Measurements from ENCODE around the gene KIAA0040. TPM values are rescaled to one million over a fixed set of nuclear protein-coding genes. Genes with fewer than 3 reads are reported as not detected.

Gene KIAA0040
- total RNA-seq, 1 donor from 2014 or later = 5.9 TPM

DNA sequence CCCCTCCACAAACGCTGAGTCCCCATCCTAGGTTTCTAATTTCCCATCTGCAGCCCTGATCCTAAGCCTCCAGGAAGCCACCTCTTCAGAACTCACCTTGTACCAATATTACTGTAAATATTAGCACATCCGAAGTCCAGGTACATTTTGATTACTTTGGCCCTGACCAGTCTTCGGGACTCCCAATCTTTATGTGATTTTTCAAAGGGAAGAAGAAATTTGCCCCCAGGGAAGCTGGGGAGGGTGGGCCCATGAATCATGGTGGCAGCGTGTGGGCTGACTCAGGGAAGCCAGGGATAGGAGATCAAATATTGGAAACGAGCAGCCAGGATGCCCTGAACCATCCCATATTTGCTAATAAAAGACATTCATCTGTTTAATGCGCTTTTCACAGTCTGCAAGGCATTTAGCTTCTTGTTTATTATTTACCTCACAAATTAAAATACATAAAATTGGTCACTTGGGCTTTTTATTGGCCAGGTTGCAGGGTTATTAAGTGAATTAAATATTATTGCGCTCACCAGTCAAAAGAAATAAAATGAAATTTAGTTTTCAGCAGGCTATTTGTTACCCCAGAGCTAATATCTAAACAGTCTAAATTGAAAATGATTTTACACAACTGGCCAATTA, 46.6 kb downstream of the KIAA0040 start:
- DNase-seq (ENCODE audit: low spot score) = no peak
- peak; percentile 75 for ATAC-seq

- no peak for DNase-seq (ENCODE audit: low spot score)
- ATAC-seq = no peak
Observed at GRCh38 chr1:175138579-175138978, 54.0 kb downstream of the KIAA0040 start.

DNA sequence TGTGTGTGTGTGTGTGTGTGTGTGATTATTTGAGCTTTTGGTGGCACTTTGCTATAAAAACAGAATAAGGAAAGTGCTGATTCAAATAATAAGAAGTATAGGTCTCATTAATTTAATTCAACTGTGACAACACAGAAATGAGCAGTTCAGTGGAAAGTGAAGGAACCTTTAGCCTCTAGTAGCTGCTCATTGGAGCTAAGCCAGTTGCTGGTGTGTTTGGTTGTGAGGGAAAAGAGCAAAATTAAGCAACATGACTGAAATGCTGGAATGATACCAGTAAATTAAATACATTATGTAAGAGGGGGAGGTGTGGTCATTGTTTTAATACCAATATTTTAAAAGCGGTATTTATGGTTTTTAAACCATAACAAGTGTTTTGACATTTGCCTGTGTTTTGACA, 55.2 kb downstream of the KIAA0040 start:
- peak; percentile 88 for ATAC-seq

DNA sequence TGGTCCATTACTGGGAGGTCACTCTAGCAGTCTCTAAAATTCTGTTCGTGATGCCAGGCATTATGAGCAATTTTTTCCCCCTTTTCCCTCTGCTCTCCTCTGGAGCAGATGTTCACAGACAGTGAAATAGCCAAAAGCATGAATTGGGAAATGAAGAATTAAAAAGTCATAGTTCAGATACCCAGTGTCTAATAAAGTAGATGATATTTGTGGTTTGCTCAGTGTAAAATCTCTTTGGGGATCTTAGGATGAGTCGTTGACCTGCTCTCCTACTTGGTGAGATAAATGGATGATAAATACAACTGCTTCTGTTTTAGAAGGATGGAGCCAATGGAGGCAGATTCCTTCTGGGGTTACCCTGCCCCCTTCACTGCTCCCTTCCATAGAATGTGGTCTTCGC, 56.3 kb downstream of the KIAA0040 start:
- DNase-seq (ENCODE audit: low spot score) = no peak
- no peak for ATAC-seq

More for the DNA sequence above, 55.2 kb downstream of the KIAA0040 start:
- DNase-seq (ENCODE audit: low spot score) = peak; percentile 78

DNA sequence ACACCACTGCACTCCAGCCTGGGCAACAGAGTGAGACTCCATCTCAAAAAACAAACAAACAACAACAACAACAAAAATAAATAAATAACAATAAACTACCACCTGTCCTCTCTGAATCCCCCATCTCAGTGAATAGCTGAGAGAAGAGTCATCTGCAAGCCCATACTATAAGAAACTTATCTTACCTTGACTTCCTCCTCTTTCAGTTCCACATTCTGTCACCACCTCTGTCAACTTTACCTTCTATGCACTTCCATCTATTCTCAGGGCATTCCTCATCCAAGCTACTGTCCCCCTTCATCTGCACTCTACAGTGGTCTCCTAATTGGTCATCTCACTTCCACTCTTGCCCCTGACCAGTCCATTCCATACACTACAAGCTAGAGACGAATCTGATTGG, 58.1 kb downstream of the KIAA0040 start:
- DNase-seq (ENCODE audit: low spot score) = no peak
- no peak for ATAC-seq

GRCh38 chr1:175133673-175134435, 58.7 kb downstream of the KIAA0040 start:
- no peak for ATAC-seq
- no peak for DNase-seq (ENCODE audit: low spot score)

DNA sequence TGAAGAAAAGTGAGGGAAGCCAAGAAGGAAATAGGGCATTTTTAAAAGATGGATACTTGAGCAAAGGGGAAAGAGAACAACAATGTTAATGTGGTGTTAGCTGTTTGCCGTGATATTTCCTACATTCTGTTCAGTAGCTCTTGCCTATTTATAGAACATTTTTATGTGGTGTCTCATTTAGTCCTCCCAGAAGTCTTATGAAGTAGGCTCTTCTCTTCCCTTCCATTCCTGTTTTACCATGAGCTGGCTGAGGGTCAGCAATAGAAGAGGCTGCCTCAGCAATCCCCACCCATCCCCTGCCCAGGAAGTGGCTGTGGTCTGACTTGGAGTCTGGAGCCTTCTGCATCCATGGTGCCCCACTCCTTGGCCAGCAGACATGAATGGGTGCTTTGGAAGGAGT, 60.1 kb downstream of the KIAA0040 start:
- DNase-seq (ENCODE audit: low spot score) (no peak), ATAC-seq (no peak)

- no peak for ATAC-seq
- DNase-seq (ENCODE audit: low spot score) = no peak
Observed at GRCh38 chr1:175131095-175131494, 61.5 kb downstream of the KIAA0040 start.

DNA sequence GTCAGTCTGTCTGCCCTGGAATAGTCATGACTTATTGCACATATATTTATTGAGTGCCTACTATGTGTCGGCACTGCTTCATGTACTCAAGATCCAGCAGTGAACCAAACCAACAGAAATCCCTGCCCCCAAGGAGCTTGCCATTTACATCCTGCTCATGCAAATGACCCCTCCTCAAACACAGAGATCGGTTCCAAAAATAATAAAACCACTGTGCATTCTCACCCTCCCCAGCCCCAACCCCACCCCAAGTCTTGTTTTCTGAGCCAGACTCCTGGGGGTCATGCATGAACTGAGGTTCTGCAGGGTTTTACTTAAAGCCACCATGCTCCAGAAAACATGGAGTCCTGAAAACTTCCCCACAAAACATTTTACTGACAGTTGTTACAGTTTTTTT, 61.9 kb downstream of the KIAA0040 start:
- ATAC-seq = no peak

GRCh38 chr1:175129997-175130648, 62.5 kb downstream of the KIAA0040 start:
- ATAC-seq (no peak), DNase-seq (ENCODE audit: low spot score) (no peak)

More for the DNA sequence above, 61.9 kb downstream of the KIAA0040 start:
- no peak for DNase-seq (ENCODE audit: low spot score)

GRCh38 chr1:175129644-175129996, 63.0 kb downstream of the KIAA0040 start:
- DNase-seq (ENCODE audit: low spot score) (peak; percentile 59), ATAC-seq (peak; percentile 66)

GRCh38 chr1:175129182-175129581, 63.4 kb downstream of the KIAA0040 start:
- DNase-seq (ENCODE audit: low spot score) = no peak
- ATAC-seq = no peak

GRCh38 chr1:175128523-175128922, 64.1 kb downstream of the KIAA0040 start:
- no peak for ATAC-seq

GRCh38 chr1:175127565-175127964, 65.0 kb downstream of the KIAA0040 start:
- DNase-seq (ENCODE audit: low spot score) = no peak
- peak; percentile 77 for ATAC-seq

More at GRCh38 chr1:175128523-175128922, 64.1 kb downstream of the KIAA0040 start:
- no peak for DNase-seq (ENCODE audit: low spot score)

- DNase-seq (ENCODE audit: low spot score) (no peak), ATAC-seq (no peak)
Observed at GRCh38 chr1:175126347-175126746, 66.2 kb downstream of the KIAA0040 start.

DNA sequence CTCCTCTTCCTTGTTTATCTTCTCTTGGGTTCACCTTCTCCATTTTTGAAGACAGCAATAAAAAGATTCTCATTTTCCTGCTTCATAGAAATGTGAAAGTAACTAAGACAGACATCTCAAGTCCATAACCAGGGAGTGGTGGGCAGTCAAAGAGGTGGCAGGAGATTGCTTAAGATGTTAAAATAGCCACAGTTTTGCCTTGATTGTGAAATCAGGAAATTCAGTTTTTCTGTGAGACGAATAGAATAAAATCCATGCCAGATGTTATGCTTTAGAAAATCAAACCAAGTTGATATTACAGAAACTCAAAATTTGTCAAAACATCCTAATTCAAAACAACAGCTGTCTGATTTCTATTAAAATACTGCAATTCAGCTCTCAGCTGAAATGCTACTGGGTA, 67.7 kb downstream of the KIAA0040 start:
- DNase-seq (ENCODE audit: low spot score) (no peak), ATAC-seq (no peak)

GRCh38 chr1:175120511-175120910, 72.1 kb downstream of the KIAA0040 start:
- ATAC-seq (no peak), DNase-seq (ENCODE audit: low spot score) (no peak)

DNA sequence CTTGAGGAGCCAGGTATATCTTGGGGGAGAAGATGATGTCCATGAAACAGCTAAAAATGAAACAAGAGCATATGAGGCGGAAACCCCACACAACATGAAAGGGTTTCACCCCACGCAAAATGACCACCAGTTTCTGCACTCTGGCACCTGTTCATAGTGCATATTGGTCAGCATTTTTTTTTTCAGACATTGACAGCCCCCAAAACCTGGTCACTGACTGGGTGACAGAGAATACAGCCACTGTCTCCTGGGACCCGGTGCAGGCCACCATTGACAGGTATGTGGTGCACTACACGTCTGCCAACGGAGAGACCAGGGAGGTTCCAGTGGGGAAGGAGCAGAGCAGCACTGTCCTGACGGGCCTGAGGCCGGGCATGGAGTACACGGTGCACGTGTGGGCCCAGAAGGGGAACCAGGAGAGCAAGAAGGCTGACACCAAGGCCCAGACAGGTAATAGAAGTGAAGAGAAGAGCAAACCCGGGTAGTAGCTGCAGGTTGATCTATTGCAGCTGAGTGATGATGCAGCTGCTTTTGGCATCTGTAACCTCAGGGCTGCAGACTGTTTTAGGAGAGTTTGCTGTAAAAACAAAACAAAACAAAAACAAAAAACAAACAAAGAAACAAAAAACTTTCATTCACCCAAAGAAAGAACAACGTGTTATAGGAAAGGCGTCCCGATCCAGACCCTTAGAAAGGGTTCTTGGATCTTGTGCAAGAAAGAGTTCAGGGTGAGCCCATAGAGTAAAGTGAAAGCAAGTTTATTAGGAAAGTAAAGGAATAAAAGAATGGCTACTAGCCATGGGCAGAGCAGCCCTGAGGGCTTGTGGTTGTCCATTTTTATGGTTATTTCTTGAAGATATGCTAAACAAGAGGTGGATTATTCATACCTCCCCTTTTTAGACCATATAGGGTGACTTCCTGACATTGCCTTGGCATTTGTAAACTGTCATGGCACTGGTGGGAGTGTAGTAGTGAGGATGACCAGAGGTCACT, 73.9 kb downstream of the KIAA0040 start:
- ATAC-seq = no peak
- no peak for DNase-seq (ENCODE audit: low spot score)

DNA sequence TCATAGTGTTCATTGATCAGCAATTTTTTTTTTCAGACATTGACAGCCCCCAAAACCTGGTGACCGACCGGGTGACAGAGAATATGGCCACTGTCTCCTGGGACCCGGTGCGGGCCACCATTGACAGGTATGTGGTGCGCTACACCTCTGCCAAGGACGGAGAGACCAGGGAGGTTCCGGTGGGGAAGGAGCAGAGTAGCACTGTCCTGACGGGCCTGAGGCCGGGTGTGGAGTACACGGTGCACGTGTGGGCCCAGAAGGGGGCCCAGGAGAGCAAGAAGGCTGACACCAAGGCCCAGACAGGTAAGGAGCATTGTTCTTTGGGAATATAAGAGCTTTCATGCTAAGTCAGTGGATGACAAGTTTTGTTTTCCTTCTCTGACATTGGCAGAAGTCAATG, 75.7 kb downstream of the KIAA0040 start:
- DNase-seq (ENCODE audit: low spot score) = no peak
- no peak for ATAC-seq

GRCh38 chr1:175116210-175116798, 76.3 kb downstream of the KIAA0040 start:
- ATAC-seq (no peak), DNase-seq (ENCODE audit: low spot score) (no peak)
